Smooth muscle cell of the brain vasculature (primary cell): ENCODE results near the gene HDC.

Source experiments
- DNase-seq: peaks from one replicate; pipeline ENCODE4 v3.0.0-alpha.2; 2012; ENCODE audit warnings: low read depth, low spot score

Gene HDC

DNA sequence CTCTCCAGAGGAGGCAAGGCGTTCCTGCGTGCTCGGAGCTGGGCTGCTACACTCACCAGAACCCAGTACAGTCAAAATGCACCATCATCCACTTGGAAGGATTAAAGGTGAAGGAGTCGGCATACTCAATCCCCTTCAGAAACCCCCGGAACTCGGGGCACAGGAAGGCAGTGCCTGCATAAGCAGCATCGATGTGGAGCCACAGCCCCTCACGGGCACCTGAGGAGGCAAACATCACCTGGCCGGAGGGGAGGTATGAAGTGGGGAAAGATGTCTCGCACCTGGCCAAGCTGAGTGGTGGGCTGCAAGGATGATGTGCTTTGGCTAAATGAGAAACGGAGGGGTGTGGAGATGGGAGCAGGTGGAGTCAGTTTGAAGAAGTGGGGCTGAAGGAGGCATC is 13.0 kb downstream of the HDC start:
- no peak for DNase-seq

DNA sequence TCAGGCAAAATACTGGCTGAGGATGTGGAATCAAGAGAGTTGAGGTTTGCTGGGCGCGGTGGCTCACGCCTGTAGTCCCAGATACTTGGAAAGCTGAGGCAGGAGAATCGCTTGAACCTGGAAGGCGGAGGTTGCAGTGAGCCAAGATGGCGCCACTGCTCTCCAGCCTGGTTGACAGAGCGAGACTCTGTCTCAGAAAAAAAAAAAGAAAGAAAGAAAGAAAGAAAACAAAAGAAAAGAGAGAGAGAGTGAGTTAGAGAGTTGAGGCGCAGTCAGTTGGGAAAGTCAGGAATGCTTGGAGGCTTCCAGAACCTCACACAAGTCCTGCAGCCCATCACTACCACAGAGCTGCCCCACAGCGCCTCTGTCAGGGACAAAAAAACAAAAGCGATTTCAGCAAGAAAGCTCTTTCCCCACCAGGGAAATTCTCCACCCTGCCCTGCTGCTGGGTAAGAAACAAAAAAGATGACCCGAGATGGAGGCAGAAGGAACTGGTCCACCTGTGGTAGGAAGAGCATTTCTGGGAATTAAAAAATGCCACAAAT is 13.8 kb downstream of the HDC start:
- DNase-seq: no peak

DNA sequence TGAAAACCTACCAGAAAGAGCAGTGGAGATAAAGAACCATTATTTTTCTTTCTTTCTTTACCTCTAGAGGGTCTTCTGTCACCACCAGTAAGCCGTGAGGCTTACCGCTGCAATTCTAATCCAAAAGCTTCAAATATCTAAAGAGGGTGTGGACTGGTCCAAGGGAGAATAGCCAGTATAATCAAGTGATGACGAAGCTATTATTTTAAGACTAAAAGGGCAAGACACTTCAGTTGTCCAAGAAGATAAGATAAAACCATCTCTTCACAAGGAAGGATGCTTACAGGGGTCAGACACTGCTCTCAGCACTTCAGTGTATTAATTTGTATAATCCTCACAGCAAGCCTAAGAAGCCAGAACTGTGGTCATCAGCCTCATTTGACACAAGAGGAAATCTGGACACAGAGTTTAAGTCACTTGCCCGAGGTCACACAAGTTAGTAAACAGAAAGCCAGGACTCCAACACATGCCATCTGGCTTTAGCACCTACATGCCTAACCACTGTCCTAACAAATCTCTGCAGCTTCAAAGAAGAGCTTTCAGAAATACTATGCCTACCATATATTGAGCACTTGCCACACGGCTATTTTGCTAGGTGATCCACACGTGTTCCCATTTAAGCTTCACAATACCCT is 14.6 kb downstream of the HDC start:
- DNase-seq: no peak

DNA sequence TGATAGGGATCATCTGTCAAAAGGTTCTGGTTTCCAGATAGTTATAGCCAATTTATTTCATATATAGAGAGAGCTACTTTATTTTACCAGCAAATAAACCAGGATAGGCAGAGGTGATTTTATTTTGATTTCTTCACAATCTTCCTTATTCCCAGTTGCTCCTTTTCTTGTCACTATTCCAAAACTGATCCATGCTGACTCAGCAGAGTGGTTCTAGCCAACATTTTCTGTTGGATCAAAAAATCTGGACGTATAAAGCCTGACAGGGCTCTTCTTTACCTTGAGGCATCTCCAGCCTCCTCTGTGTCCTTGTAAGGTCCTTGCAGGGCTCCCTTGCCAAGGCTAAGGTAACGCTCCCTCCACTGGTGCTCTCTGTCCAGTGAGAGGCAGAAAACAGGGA is 15.8 kb downstream of the HDC start:
- DNase-seq: no peak

GRCh38 chr15:50248994-50249582 is 16.4 kb downstream of the HDC start:
- DNase-seq: no peak

DNA sequence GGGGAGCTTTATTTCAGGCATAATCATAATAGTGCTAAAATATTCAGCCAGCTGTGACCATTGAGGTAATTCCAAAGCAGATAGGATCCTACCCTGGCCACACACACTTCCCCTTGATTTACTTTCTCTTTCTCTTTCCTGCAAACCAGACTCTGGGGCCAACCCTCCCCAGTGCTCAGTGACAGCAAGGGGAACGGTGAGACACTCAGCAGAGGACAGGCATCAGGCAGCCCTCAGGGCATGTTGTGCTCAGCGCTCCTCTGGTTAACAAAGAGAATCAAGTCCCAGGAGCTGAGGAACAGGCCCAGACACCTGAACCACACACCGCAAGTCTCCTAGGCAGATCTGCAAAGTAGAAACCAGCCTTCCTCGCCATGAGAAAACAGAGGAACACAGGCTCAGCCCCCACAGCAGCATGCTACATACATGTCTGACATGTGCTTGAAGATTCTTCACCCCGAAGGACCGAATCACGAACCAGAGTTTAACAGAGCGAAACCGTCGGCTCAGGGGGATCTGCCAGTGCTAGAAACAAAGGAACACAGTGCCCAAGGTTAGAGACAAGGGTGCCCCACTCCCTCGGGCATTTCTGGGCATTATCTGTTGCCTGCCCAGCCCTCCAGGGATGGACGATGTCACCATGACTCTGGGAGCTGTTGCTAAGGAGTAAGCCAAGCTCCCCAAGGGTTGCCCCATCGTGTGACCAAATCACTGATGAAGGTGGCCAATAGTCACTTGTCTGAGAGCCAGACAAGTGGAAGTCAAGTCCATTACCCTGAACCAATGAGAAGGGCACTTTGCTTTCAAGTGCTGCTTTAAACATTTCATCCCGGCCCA is 17.5 kb downstream of the HDC start:
- DNase-seq: no peak

GRCh38 chr15:50246631-50247030 is 18.9 kb downstream of the HDC start:
- no peak for DNase-seq

- no peak for DNase-seq
Observed at GRCh38 chr15:50244959-50245624, 20.4 kb downstream of the HDC start.

- no peak for DNase-seq
Observed at GRCh38 chr15:50244153-50244552, 21.4 kb downstream of the HDC start.

DNA sequence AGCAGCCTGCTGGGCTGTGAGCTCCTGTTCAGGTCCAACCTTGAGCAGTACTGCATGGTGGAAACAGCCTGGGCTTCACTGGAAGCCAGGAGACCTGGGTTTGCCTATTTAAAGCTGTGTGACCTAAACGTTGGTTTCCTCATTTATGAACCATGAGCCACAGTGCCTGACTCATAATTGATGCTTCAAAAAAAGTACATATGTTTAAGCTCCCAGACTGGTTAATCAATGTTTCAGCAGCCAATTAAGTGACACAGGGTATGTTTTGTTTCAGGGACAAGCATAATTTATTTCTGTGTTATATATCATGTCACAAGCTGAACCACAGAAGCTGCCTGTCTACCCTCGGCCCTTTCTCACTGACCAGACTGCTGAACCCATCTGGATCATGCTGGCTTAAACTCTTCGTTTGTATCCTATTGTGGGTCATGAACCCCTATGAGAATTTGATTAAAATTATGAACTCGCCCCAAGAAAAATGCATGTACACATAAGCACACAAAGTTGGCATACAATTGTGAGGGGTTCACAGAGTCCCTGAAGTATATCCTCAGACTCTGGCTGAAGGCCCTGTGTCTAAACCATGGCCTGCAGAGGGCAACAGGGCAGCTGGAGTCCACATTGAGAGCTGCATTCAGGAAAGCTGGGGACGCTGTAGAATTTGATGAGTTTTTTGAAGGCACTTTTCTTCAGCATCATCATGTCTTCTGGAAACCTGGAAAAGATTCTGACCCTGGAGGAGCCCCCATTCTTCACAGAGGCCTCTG is 23.7 kb downstream of the HDC start:
- no peak for DNase-seq

- DNase-seq: no peak
Observed at GRCh38 chr15:50238255-50238654, 27.3 kb downstream of the HDC start.

DNA sequence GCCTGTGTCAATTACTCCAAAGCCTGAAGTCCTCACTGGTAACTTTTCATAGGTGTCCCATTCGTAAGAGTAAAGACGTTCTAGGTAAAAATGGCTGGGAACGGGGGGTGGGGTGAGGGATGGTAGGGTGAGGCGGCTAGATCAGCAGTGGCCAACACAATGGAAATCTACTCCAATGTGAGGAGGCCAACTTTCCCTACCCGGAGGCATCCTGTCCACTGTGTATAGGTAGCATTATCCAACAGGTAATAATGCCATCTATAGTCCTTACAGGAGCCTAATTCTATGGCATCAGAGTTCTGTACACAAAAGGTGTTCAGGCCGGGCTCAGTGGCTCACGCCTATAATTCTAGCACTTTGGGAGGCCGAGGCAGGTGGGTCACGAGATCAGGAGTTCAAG is 29.1 kb downstream of the HDC start:
- no peak for DNase-seq

DNA sequence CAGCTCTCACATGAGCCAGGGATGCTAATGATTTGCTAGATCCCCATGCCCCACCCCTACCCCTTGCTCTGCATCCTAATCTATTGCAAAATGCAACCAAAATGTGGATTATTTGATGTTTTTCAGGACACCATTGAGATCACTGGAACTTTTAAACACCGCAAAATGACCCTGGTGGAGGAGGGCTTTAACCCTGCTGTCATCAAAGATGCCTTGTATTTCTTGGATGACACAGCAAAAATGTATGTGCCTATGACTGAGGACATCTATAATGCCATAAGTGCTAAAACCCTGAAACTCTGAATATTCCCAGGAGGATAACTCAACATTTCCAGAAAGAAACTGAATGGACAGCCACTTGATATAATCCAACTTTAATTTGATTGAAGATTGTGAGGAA is 29.7 kb downstream of the HDC start:
- no peak for DNase-seq

DNA sequence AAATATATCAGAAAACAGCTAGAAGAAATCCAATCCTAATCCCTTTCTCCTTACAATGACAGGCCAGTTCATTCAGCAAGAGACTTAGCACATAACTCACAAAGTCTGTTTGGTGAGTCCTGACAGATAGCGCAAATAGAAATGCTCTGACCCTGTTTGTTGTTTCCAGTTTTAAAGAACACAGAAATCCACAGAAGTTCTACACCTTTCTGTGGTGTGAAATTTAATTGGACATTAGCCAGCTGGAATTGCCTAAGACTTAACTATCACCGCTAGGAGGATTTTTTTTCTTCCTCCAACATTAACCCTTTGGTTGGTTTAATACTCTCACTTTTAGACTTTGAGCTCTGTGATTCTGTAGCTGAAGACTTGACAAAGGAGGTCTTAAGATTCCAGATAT is 30.8 kb downstream of the HDC start:
- DNase-seq: no peak

DNA sequence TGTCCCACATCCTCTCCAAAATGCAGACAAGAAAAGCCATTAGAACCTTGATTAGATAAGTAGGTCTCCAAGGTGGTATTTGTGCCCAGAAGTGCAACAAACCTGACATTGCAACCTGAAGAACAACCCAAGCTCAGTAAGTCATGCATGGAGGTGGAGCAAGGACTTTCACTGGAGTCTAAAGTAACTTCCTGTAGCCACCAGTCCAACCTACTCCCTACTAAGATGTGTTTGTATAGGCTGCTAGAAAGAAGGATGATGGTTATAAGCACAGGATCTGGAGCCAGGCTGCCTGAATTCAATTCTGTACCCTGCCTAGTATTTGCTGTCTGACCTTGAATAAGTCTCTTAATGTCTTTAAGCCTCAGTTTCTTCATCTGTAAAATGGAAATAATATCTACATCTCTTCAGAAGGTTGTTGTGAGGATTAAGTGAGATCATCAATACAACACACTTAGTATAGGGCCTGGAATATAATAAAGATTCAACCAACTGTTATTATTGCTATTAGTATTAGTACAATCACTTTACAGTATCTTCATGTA is 32.3 kb downstream of the HDC start:
- DNase-seq: no peak

DNA sequence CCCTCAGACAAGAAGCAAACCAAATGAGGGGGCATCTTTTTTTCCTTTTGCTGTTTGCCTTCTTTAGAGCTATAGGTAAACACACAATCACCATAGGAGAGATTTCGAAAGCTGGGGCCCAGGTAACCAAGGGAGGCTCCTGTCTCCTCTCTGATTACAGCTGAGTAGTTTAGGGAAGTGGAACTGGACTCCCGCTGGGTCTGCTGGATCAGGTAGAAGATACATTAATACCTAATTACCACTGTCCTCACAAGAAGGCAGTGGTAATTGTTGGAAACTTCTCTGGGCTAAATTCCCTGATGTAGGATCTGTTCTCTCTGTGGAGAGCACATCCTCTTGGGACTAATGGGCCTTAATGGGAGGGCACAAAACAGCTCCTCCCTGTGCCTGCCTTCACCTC is 32.7 kb downstream of the HDC start:
- DNase-seq: no peak

- no peak for DNase-seq
Observed at GRCh38 chr15:50231761-50232160, 33.8 kb downstream of the HDC start.

- DNase-seq: no peak
Observed at GRCh38 chr15:50229336-50229735, 36.2 kb downstream of the HDC start.

DNA sequence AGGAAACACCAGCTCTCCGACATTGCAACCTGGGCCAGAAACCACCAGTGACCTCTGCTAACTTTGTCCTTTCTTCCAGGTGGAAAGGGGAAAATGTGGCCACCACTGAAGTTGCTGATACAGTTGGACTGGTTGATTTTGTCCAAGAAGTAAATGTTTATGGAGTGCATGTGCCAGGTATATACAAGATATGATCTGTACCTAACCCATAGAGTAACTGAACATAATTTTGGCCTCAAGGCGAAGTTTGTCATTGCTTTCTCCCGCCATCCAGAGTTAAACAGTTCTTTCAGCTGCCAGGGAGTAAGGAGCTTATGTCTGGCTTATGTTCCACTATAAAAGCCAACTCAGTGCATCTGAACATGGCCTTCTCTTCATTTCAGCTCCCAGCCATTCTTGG is 36.7 kb downstream of the HDC start:
- DNase-seq: no peak

DNA sequence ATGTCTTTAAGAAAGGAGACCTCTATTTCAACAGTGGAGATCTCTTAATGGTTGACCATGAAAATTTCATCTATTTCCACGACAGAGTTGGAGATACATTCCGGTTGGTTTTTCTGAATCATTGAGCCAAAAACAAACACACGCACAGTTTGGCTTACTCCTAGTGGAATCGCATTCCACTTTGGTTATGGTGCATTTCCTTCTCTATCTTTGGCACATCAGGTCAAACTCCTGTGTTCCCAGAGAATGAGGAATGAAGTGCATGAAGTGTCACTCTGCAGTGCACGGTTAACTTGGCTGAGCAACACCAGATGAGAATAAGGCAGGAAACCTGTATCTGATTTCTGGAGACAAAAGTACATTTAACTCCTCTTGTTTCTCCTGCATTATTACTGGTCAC is 38.5 kb downstream of the HDC start:
- DNase-seq: no peak

DNA sequence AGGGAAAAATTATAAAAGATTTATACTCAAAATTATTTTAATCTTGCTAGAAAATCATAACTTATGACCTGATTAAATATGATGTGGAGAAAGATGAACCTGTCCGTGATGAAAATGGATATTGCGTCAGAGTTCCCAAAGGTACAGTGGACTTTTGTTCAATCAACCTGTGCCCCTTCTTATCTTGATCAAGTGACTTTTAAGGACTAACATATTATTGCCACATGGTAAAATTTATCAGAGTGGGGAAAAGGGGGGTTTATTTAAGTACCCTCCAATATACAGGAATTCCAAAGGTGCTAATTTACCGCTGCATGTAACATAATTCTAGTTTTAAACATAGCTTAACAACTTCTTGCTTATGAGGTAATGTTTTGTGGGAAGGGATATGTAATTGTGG is 39.6 kb downstream of the HDC start:
- DNase-seq: no peak
